Measurements from ENCODE around the gene GPC6.

Gene GPC6

GRCh38 chr13:93932901-93933300, 706.3 kb downstream of the GPC6 start:
- H3K9me3 ChIP-seq (replicated peaks; ENCODE audit: insufficient read depth, low read length): no peaks in the 10 kb centered on the region
- H3K9ac ChIP-seq (ENCODE audit: low read length): no peak overlapping the region
- no peaks in the 10 kb centered on the region for H3K4me1 ChIP-seq (ENCODE audit: low read length)
- no peak overlapping the region for H3K4me2 ChIP-seq (ENCODE audit: low read depth, low read length)
- no peaks in the 10 kb centered on the region for H3K9me2 ChIP-seq (replicated peaks; ENCODE audit: insufficient read depth, low read length)
- H4K20me1 ChIP-seq (ENCODE audit: insufficient read depth, low read length): no peaks in the 10 kb centered on the region
- H2AFZ ChIP-seq (ENCODE audit: low read length): no peak overlapping the region
- no peak for TF ChIP-seq EZH2phosphoT487 (IDR thresholded peaks at IDR 0.05; ENCODE audit: low read length)
- no peak for TF ChIP-seq CTCF (IDR thresholded peaks at IDR 0.05; ENCODE audit: low read length)
- no peak for TF ChIP-seq EZH2 (optimal IDR thresholded peaks at IDR 0.05; ENCODE audit: low read depth, low read length)
- no peak overlapping the region for H3K27ac ChIP-seq (ENCODE audit: low read length)
- no peaks in the 10 kb centered on the region for H3F3A ChIP-seq (ENCODE audit: insufficient read depth, low read length)
- H3K79me2 ChIP-seq (ENCODE audit: low read length): no peaks in the 10 kb centered on the region
- no peak for DNase-seq
- H3K4me3 ChIP-seq (ENCODE audit: low read length): no peak overlapping the region
- no peaks in the 10 kb centered on the region for H3K27me3 ChIP-seq (replicated peaks; ENCODE audit: insufficient read depth, low read length)
- no peaks in the 10 kb centered on the region for H3K36me3 ChIP-seq (replicated peaks; ENCODE audit: insufficient read depth, low read length)

GRCh38 chr13:93936901-93937300, 710.3 kb downstream of the GPC6 start:
- Histone ChIP-seq H3F3A (ENCODE audit: insufficient read depth, low read length) (no peaks in the 10 kb centered on the region), H4K20me1 (ENCODE audit: insufficient read depth, low read length) (no peaks in the 10 kb centered on the region), H3K9me2 (replicated peaks; ENCODE audit: insufficient read depth, low read length) (no peaks in the 10 kb centered on the region), H3K27ac (ENCODE audit: low read length) (no peak overlapping the region), H3K9ac (ENCODE audit: low read length) (no peak overlapping the region), H3K27me3 (replicated peaks; ENCODE audit: insufficient read depth, low read length) (no peaks in the 10 kb centered on the region), H3K4me2 (ENCODE audit: low read depth, low read length) (no peak overlapping the region), H3K4me1 (ENCODE audit: low read length) (no peaks in the 10 kb centered on the region), H2AFZ (ENCODE audit: low read length) (no peak overlapping the region), H3K4me3 (ENCODE audit: low read length) (no peak overlapping the region), H3K9me3 (replicated peaks; ENCODE audit: insufficient read depth, low read length) (no peaks in the 10 kb centered on the region), H3K36me3 (replicated peaks; ENCODE audit: insufficient read depth, low read length) (no peaks in the 10 kb centered on the region), H3K79me2 (ENCODE audit: low read length) (no peaks in the 10 kb centered on the region)
- DNase-seq: no peak
- TF ChIP-seq EZH2 (optimal IDR thresholded peaks at IDR 0.05; ENCODE audit: low read depth, low read length): no peak
- TF ChIP-seq CTCF (IDR thresholded peaks at IDR 0.05; ENCODE audit: low read length): no peak
- TF ChIP-seq EZH2phosphoT487 (IDR thresholded peaks at IDR 0.05; ENCODE audit: low read length): no peak

GRCh38 chr13:93941444-93941843, 714.8 kb downstream of the GPC6 start:
- H4K20me1 ChIP-seq (ENCODE audit: insufficient read depth, low read length): no peaks in the 10 kb centered on the region
- H3K36me3 ChIP-seq (replicated peaks; ENCODE audit: insufficient read depth, low read length): no peaks in the 10 kb centered on the region
- DNase-seq: no peak
- no peak overlapping the region for H3K4me2 ChIP-seq (ENCODE audit: low read depth, low read length)
- H3K9me2 ChIP-seq (replicated peaks; ENCODE audit: insufficient read depth, low read length): no peaks in the 10 kb centered on the region
- no peak overlapping the region for H2AFZ ChIP-seq (ENCODE audit: low read length)
- no peaks in the 10 kb centered on the region for H3K4me1 ChIP-seq (ENCODE audit: low read length)
- no peaks in the 10 kb centered on the region for H3K9me3 ChIP-seq (replicated peaks; ENCODE audit: insufficient read depth, low read length)
- no peak overlapping the region for H3K9ac ChIP-seq (ENCODE audit: low read length)
- H3F3A ChIP-seq (ENCODE audit: insufficient read depth, low read length): no peaks in the 10 kb centered on the region
- no peaks in the 10 kb centered on the region for H3K79me2 ChIP-seq (ENCODE audit: low read length)
- no peaks in the 10 kb centered on the region for H3K27me3 ChIP-seq (replicated peaks; ENCODE audit: insufficient read depth, low read length)
- H3K27ac ChIP-seq (ENCODE audit: low read length): no peak overlapping the region
- no peak overlapping the region for H3K4me3 ChIP-seq (ENCODE audit: low read length)
- no peak for TF ChIP-seq EZH2 (optimal IDR thresholded peaks at IDR 0.05; ENCODE audit: low read depth, low read length)
- no peak for TF ChIP-seq CTCF (IDR thresholded peaks at IDR 0.05; ENCODE audit: low read length)
- TF ChIP-seq EZH2phosphoT487 (IDR thresholded peaks at IDR 0.05; ENCODE audit: low read length): no peak
